ENCODE measurements around the gene CDK9.

CDK9 gene

GRCh38 chr9:127808347-127809001 is 22.6 kb downstream of the CDK9 start:
- Histone ChIP-seq H3K4me3 (ENCODE audit: insufficient read length, low read depth) (no peak overlapping the region), H3K9ac (ENCODE audit: insufficient read length, low read depth) (peak overlapping the region; percentile 25), H3K4me1 (ENCODE audit: insufficient read depth, insufficient read length) (peaks cover 15% of the 10 kb centered on the region), H3K9me3 (ENCODE audit: insufficient read depth, low read length) (no peaks in the 10 kb centered on the region), H3K27me3 (ENCODE audit: insufficient read depth, insufficient read length) (no peaks in the 10 kb centered on the region), H3K36me3 (ENCODE audit: insufficient read depth, insufficient read length, low read length) (peaks cover 87% of the 10 kb centered on the region)
- no peak for TF ChIP-seq ZNF274 (IDR thresholded peaks at IDR 0.05; ENCODE audit: low read depth, low read length)
- TF ChIP-seq YY1 (IDR thresholded peaks at IDR 0.05; ENCODE audit: insufficient read depth, insufficient read length): no peak
- no peak for TF ChIP-seq SUZ12 (IDR thresholded peaks at IDR 0.05; ENCODE audit: extremely low read depth, insufficient read depth, insufficient read length)
- DNase-seq (ENCODE audit: low read depth, low spot score): no peak

- H3K9me3 ChIP-seq (ENCODE audit: insufficient read depth, low read length): no peaks in the 10 kb centered on the region
- DNase-seq (ENCODE audit: low read depth, low spot score): no peak
- peaks cover 13% of the 10 kb centered on the region for H3K4me1 ChIP-seq (ENCODE audit: insufficient read depth, insufficient read length)
- H3K9ac ChIP-seq (ENCODE audit: insufficient read length, low read depth): peak overlapping the region; percentile 37
- no peak for TF ChIP-seq ZNF274 (IDR thresholded peaks at IDR 0.05; ENCODE audit: low read depth, low read length)
- no peak for TF ChIP-seq SUZ12 (IDR thresholded peaks at IDR 0.05; ENCODE audit: extremely low read depth, insufficient read depth, insufficient read length)
- no peak for TF ChIP-seq YY1 (IDR thresholded peaks at IDR 0.05; ENCODE audit: insufficient read depth, insufficient read length)
- H3K36me3 ChIP-seq (ENCODE audit: insufficient read depth, insufficient read length, low read length): peaks cover 89% of the 10 kb centered on the region
- no peaks in the 10 kb centered on the region for H3K27me3 ChIP-seq (ENCODE audit: insufficient read depth, insufficient read length)
- no peak overlapping the region for H3K4me3 ChIP-seq (ENCODE audit: insufficient read length, low read depth)
Observed at GRCh38 chr9:127809002-127809539, 23.2 kb downstream of the CDK9 start.

- Histone ChIP-seq H3K27me3 (ENCODE audit: insufficient read depth, insufficient read length) (no peaks in the 10 kb centered on the region), H3K4me3 (ENCODE audit: insufficient read length, low read depth) (no peak overlapping the region), H3K9me3 (ENCODE audit: insufficient read depth, low read length) (no peaks in the 10 kb centered on the region), H3K36me3 (ENCODE audit: insufficient read depth, insufficient read length, low read length) (peaks cover 89% of the 10 kb centered on the region), H3K4me1 (ENCODE audit: insufficient read depth, insufficient read length) (peaks cover 12% of the 10 kb centered on the region), H3K9ac (ENCODE audit: insufficient read length, low read depth) (peak overlapping the region; percentile 37)
- TF ChIP-seq YY1 (IDR thresholded peaks at IDR 0.05; ENCODE audit: insufficient read depth, insufficient read length): no peak
- TF ChIP-seq ZNF274 (IDR thresholded peaks at IDR 0.05; ENCODE audit: low read depth, low read length): no peak
- no peak for DNase-seq (ENCODE audit: low read depth, low spot score)
Observed at GRCh38 chr9:127809540-127810377, 23.9 kb downstream of the CDK9 start.

GRCh38 chr9:127810378-127811187 is 24.7 kb downstream of the CDK9 start:
- H3K36me3 ChIP-seq (ENCODE audit: insufficient read depth, insufficient read length, low read length): peaks cover 88% of the 10 kb centered on the region
- H3K4me1 ChIP-seq (ENCODE audit: insufficient read depth, insufficient read length): peaks cover 12% of the 10 kb centered on the region
- H3K4me3 ChIP-seq (ENCODE audit: insufficient read length, low read depth): no peak overlapping the region
- no peaks in the 10 kb centered on the region for H3K27me3 ChIP-seq (ENCODE audit: insufficient read depth, insufficient read length)
- TF ChIP-seq YY1 (IDR thresholded peaks at IDR 0.05; ENCODE audit: insufficient read depth, insufficient read length): no peak
- TF ChIP-seq SUZ12 (IDR thresholded peaks at IDR 0.05; ENCODE audit: extremely low read depth, insufficient read depth, insufficient read length): no peak
- no peak for TF ChIP-seq ZNF274 (IDR thresholded peaks at IDR 0.05; ENCODE audit: low read depth, low read length)
- H3K9ac ChIP-seq (ENCODE audit: insufficient read length, low read depth): peak overlapping the region; percentile 24
- no peaks in the 10 kb centered on the region for H3K9me3 ChIP-seq (ENCODE audit: insufficient read depth, low read length)
- no peak for DNase-seq (ENCODE audit: low read depth, low spot score)

DNA sequence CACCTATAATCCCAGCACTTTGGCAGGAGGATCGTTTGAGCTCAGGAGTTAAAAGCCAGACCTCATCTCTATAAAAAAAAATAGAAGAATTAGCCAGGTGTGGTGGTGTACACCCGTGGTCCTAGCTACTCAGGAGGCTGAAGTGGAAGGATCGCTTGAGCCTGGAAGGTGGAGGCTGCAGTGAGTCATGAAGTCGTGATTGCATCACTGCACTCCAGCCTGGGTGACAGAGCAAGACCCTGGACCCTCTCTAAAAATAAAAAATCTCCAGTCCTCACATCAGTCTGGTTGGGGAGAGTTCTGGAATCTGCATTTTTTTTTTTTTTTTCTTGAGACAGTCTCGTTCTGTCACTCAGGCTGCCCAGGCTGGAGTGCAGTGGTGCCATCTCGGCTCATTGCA is 26.2 kb downstream of the CDK9 start:
- H3K9ac ChIP-seq (ENCODE audit: insufficient read length, low read depth): no peak overlapping the region
- no peak for TF ChIP-seq ZNF274 (IDR thresholded peaks at IDR 0.05; ENCODE audit: low read depth, low read length)
- TF ChIP-seq SUZ12 (IDR thresholded peaks at IDR 0.05; ENCODE audit: extremely low read depth, insufficient read depth, insufficient read length): no peak
- TF ChIP-seq YY1 (IDR thresholded peaks at IDR 0.05; ENCODE audit: insufficient read depth, insufficient read length): no peak
- H3K9me3 ChIP-seq (ENCODE audit: insufficient read depth, low read length): no peaks in the 10 kb centered on the region
- H3K4me1 ChIP-seq (ENCODE audit: insufficient read depth, insufficient read length): peaks cover 12% of the 10 kb centered on the region
- H3K36me3 ChIP-seq (ENCODE audit: insufficient read depth, insufficient read length, low read length): peaks cover 87% of the 10 kb centered on the region
- no peak overlapping the region for H3K4me3 ChIP-seq (ENCODE audit: insufficient read length, low read depth)
- no peak for DNase-seq (ENCODE audit: low read depth, low spot score)
- H3K27me3 ChIP-seq (ENCODE audit: insufficient read depth, insufficient read length): no peaks in the 10 kb centered on the region

- TF ChIP-seq SUZ12 (IDR thresholded peaks at IDR 0.05; ENCODE audit: extremely low read depth, insufficient read depth, insufficient read length) (no peak), YY1 (IDR thresholded peaks at IDR 0.05; ENCODE audit: insufficient read depth, insufficient read length) (no peak), ZNF274 (IDR thresholded peaks at IDR 0.05; ENCODE audit: low read depth, low read length) (no peak)
- no peaks in the 10 kb centered on the region for H3K9me3 ChIP-seq (ENCODE audit: insufficient read depth, low read length)
- H3K27me3 ChIP-seq (ENCODE audit: insufficient read depth, insufficient read length): no peaks in the 10 kb centered on the region
- H3K4me3 ChIP-seq (ENCODE audit: insufficient read length, low read depth): no peak overlapping the region
- DNase-seq (ENCODE audit: low read depth, low spot score): no peak
- H3K9ac ChIP-seq (ENCODE audit: insufficient read length, low read depth): no peak overlapping the region
- peaks cover 12% of the 10 kb centered on the region for H3K4me1 ChIP-seq (ENCODE audit: insufficient read depth, insufficient read length)
- peaks cover 87% of the 10 kb centered on the region for H3K36me3 ChIP-seq (ENCODE audit: insufficient read depth, insufficient read length, low read length)
Observed at GRCh38 chr9:127812936-127813675, 27.3 kb downstream of the CDK9 start.
